ENCODE measurements around the gene ACADSB. TPM values are rescaled to one million over a fixed set of nuclear protein-coding genes. Genes with fewer than 3 reads are reported as not detected.

ACADSB gene
- total and polyA plus RNA-seq, 12 donors: 6.8 to 114 (median 94.3) TPM

DNA sequence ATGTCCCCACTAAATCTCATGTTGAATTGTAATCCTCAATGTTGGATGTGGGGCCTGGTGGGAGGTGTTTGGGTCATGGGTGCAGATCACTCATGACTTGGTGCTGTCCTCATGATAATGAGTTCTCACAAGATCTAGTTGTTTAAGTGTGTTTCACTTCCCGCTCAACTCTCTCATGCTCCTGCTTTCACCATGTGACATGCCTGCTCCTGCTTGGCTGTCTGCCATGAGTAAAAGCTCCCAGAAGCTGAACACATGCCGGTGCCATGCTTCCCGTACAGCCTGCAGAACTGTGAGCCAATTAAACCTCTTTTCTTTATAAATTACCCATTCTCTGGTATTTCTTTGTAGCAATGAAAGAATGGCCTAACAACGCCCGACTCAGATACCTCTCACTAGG lies 34.8 kb upstream of the ACADSB start:
- Histone ChIP-seq H3K27me3 (no peaks in the 10 kb centered on the region), H3K4me1 (no peaks in the 10 kb centered on the region), H3K9me3 (peaks cover 0 to 5% (median 0%) of the 10 kb centered on the region in 11 donors), H3K27ac (no peak overlapping the region), H3K4me3 (no peak overlapping the region), H3K36me3 (no peaks in the 10 kb centered on the region)
- intact Hi-C loops (cut with DNase I): no loop called here
- ATAC-seq (no peak), DNase-seq (no peak)
- 48 to 58% methylated on average over 5 of the region's 5 CpGs for WGBS, 2 donors
- TF ChIP-seq, protein P1, sequence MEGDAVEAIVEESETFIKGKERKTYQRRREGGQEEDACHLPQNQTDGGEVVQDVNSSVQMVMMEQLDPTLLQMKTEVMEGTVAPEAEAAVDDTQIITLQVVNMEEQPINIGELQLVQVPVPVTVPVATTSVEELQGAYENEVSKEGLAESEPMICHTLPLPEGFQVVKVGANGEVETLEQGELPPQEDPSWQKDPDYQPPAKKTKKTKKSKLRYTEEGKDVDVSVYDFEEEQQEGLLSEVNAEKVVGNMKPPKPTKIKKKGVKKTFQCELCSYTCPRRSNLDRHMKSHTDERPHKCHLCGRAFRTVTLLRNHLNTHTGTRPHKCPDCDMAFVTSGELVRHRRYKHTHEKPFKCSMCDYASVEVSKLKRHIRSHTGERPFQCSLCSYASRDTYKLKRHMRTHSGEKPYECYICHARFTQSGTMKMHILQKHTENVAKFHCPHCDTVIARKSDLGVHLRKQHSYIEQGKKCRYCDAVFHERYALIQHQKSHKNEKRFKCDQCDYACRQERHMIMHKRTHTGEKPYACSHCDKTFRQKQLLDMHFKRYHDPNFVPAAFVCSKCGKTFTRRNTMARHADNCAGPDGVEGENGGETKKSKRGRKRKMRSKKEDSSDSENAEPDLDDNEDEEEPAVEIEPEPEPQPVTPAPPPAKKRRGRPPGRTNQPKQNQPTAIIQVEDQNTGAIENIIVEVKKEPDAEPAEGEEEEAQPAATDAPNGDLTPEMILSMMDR (IDR thresholded peaks at IDR 0.05): no peak

DNA sequence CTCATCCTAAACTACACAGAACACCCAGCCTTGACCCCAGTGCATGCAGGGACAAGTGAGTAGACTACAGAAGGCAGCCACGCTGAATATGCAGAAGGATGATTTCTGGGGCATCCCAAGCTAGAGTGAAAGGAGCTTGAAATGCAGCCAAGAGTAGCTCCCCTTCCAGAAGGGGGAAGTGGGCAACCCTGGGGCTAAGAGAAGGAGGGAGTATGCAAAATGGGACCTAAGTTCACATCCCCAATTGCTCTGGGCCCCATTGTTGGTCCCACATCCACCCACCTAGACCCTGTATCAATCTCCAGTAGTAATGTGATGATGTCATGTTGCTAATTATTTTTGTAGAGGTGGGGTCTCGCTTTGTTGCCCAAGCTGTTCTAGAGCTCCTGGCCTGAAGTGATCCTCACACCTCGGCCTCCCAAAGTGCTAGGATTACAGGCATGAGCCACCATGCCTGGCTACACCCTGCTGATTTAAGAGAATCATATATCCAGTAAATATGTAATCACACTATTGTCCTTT lies 34.2 kb upstream of the ACADSB start:
- Histone ChIP-seq H3K36me3 (no peaks in the 10 kb centered on the region), H3K27ac (no peak overlapping the region), H3K4me1 (peaks cover 0 to 5% (median 3%) of the 10 kb centered on the region in 9 donors), H3K4me3 (no peak overlapping the region), H3K9me3 (no peaks in the 10 kb centered on the region), H3K27me3 (no peaks in the 10 kb centered on the region)
- TF ChIP-seq, protein P1 (IDR thresholded peaks at IDR 0.05): no peak
- intact Hi-C loops (cut with DNase I): no loop called here
- DNase-seq (no peak), ATAC-seq (no peak)
- 84 to 88% methylated on average over 3 of the region's 3 CpGs for WGBS, 2 donors

DNA sequence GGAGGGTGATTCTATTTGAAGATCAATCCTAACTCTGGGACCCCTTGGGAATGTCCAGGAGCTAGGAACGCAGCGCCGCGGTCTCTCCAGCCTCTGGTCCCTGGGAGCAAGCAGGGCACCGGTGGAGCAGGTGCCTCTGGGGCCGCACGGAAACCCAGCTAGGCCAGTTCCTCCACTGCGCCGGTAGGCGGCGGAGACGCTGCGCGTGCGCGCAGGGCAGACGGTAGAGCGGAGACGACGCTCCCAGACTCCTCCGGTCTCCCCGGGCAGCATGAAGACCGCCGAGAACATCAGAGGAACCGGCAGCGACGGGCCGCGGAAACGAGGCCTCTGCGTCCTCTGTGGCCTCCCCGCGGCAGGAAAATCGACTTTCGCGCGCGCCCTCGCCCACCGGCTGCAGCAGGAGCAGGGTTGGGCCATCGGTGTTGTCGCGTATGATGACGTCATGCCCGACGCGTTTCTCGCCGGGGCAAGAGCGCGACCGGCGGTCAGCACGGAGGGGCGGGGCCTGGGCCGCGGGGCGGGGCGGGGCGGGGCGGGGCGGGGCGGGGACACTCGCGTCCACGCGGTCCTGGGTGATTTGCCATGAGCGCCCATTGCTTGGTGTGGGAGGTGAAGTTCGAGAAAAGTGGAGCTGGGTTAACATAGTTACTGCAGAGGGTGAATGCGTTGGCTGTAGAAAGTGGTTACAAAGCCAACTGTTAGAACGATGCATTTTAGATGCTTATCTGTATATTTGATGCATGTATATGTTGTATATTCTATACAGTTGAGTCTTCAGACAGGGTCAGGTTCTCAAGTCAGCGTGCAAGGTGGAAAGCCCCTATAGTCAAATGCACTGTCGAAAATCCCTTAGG lies 28.4 kb upstream of the ACADSB start, which contains the start of gene PSTK:
TSS of gene PSTK (plus strand) at position 193 of the 857 bp plus-strand sequence. CDS start at position 272, 79 bp downstream.
- peaks cover 0 to 17% (median 11%) of the 10 kb centered on the region in 9 donors for H3K4me1 ChIP-seq
- H3K27ac ChIP-seq: peak within 1 kb of the TSS; percentile 89 to 97 (median 94)
- 1% methylated on average over 73 of the region's 73 CpGs for WGBS, 2 donors
- intact Hi-C loops (cut with DNase I): loop anchor here in 4 of 10 donors (1.0 to 10.0 kb wide), 4 partner anchors 26 to 174 kb away; partner anchors contain the start of genes IKZF5 (in 2 of the 4), ACADSB (in 1 of the 4), BUB3 (in 1 of the 4) and C10orf88 (in 1 of the 4)
- peak within 1 kb of the TSS; percentile 56 to 94 (median 80) for H3K4me3 ChIP-seq
- H3K9me3 ChIP-seq: no peaks in the 10 kb centered on the region
- DNase-seq (peak; percentile 92 to 93), ATAC-seq (peak; percentile 98 to 100 (median 100))
- H3K27me3 ChIP-seq: no peaks in the 10 kb centered on the region
- H3K36me3 ChIP-seq: peaks cover 0 to 24% (median 0%) of the 10 kb centered on the region in 9 donors
- TF ChIP-seq, protein P1 (IDR thresholded peaks at IDR 0.05): peak; percentile 79 to 98 (median 96)

DNA sequence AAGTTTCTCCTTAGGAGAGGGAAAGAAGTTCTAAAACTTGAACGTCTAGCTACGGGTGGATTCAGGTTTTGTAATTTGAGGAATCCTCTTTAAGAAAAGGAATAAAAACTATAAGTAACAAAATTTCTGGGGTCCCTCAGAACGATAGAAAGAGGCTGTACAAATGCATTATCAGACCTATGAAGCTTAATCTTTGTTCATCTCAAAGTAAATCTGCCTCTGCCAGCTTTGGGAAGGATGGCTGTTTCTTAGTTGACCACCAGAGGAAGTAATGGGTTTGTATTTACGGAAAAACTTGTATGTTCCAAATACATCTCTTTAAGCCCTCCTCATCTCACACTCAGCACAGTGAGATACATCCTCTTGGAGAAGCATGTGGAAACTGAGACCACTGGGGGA lies 27.7 kb upstream of the ACADSB start:
- peaks cover 0 to 25% (median 0%) of the 10 kb centered on the region in 9 donors for H3K36me3 ChIP-seq
- peak overlapping the region in 3 of 10 donors; percentile 92 to 97 (median 94) for H3K27ac ChIP-seq
- intact Hi-C loops (cut with DNase I): loop anchor here in 3 of 10 donors (2.0 to 10.0 kb wide), 3 partner anchors 26 to 174 kb away; partner anchors contain the start of genes ACADSB (in 1 of the 3), BUB3 (in 1 of the 3), C10orf88 (in 1 of the 3) and IKZF5 (in 1 of the 3)
- ATAC-seq (no peak), DNase-seq (no peak)
- TF ChIP-seq, protein P1 (IDR thresholded peaks at IDR 0.05): peak in 3 of 9 donors; percentile 8 to 20 (median 8)
- peak overlapping the region in 9 of 10 donors; percentile 56 to 94 (median 80) for H3K4me3 ChIP-seq
- peaks cover 0 to 17% (median 11%) of the 10 kb centered on the region in 9 donors for H3K4me1 ChIP-seq
- WGBS, 2 donors: 26 to 39% methylated on average over 4 of the region's 4 CpGs
- H3K27me3 ChIP-seq: no peaks in the 10 kb centered on the region
- H3K9me3 ChIP-seq: no peaks in the 10 kb centered on the region

All from heart right ventricle (tissue), 16 donors.